GM19023 (cell line): ENCODE measurements around the gene MYH15.

Experiments
- ATAC-seq: cut with Tn5 transposase; IDR thresholded peaks from one replicate; pipeline ENCODE4 v1.9.1; 2021; ENCODE audit warnings: mild to moderate bottlenecking, moderate library complexity; ENCODE audit not compliant: unreplicated experiment

Gene MYH15

DNA sequence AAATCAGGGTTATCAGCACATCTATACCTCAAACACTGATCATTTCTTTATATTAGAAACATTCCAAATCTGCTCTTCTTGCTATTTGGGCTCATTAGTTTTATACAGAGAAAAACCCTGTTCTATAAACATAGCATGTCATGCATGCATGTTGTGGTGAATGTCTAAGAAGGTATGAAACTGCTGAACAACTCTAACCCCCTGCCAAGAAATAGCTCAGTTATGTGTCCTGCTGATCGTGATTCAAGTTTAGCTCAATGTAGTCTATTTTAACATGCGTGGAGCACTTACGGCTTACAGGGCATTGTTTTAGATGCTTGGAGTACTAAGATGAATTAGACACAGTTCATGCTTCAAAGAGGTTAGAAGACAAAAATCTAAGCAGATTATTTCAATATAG lies 35.8 kb downstream of the MYH15 start:
- no peak for ATAC-seq

DNA sequence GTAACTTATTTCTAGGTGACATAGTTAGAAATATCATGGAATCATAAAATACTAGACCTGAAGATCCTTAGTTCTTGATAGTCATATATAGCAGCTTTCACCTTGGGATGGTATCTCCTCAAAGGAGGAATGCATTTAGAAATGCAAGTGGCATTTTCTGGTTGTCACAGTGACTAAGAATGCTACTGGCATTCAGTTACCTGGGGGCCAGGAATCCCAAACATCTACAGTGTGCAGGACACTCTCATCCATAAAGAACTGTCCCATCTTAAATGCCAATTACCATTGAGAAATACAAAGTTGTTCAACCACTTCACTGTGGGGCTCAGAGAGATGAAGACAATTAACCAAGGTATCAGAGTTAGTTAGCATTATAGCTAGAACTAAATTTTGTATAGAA lies 36.7 kb downstream of the MYH15 start:
- ATAC-seq = no peak

DNA sequence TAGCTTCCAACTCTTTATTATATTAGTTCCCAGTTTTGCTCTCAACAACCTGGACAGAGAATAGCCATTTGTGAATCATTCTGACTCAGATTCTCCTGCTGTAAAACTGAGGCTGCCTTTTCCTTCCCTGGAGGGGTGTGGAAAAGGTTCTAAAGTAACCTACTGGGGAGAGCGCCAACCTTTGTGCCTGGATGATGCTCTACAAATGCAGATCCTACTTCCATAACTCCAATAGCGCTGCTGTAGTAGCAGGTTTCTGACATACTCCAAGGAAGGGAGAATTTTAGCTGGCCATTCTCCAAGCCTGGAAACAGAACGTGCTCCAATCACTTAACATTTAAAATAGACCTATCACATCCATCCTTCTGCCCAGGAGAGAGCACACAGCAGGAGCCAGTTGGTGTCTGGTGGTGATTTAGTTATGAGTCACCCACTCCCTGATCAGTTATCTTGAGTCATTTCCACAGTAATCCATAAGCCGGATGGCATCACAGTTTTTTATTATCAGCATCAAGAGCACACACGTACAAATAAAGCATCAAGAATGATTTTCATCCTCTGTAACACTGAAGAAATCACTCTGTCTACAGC lies 38.3 kb downstream of the MYH15 start:
- no peak for ATAC-seq

DNA sequence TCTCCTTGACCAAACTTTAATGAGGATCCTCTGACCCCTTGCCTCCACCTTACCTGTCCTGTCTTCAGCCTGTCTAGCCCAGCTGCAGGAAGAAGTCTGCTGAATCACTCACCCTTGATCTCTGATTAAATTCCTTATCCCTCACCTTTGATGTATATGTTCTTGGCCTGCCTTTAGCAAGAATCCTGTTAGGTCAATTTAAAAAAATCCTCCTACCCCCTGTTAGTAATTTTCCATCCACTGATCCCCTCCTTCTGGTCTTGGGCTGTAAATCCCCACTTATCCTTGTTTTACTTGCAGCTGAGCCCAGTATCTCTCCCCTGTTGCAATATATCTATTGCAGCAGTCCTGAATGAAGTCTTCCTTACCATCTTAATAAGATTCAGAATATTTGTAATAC lies 39.0 kb downstream of the MYH15 start:
- ATAC-seq = no peak

DNA sequence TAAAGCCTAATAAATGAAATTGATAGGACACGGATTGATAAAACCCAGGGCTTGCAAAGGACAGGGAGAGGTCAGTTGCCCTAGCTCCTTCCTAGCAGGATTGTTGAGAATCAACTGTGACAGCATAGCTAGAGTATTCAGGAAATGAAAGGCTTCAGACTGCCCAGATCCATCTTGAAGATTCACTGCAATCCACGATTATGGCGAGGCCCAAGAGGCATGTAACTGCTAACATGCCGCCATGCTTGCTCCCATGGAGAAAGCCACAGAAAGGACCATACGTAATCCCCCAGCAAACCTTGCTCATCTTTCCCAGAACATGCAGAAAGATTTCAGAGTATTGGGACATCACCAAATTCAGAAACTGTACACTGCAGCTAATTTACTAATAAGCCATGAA lies 41.3 kb downstream of the MYH15 start:
- no peak for ATAC-seq

DNA sequence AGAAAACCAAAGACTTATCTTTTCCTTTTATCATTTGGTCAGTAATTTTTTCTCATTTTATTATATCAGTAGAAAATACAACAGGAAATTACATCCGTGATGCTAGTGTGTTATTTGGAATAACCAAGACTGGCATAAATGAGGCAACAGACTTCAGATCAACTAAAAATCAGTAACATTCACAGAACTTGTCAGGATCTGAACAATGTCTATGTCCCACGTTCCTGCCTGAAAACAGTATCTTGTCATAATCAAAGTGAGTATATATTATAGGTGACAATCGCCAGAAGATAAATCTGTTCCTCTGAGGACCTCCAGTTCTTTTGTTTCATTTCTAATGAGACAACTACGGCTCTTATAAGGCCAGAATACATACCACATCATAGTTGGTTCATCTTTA lies 41.8 kb downstream of the MYH15 start:
- ATAC-seq = no peak

DNA sequence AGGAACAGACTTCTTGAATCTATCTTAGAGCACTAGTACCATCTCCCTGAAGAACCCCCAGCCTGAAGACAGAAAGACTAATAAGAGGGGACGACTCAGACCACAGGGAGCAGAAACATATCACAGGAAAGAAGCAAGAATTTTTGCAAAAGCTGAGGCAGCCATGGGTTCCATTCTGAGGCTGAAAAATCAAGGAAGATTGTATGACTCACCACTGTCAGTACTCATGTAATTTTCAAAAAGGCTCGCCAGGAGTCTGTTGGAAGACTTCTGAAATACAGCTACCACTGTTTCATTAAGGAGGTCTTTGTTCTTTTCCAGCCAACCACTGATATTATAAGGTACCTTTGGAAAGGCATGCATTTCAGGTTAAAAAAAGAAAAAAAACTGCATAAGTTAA lies 47.5 kb downstream of the MYH15 start:
- ATAC-seq = no peak

DNA sequence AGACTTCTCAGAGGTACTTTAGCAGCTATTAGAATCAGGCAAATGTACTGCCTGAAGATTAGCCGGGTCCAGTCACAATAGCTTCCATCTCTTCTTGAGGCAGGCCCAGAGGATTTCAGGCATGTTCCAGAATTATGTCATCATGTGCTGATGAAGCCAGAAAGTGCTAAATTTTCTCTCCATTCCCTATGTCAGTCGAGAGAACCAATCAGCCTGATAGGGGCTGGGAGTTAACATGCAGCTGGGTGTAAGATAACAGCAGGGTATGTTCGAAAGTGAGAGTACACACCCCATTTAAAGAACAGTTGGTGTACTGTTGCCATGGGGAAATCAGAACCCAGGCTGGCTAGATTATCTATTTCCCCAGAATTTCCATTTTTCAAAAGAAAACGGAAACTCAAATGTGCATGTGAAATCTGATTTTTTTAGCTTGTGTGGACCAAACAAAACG lies 48.7 kb downstream of the MYH15 start:
- no peak for ATAC-seq

DNA sequence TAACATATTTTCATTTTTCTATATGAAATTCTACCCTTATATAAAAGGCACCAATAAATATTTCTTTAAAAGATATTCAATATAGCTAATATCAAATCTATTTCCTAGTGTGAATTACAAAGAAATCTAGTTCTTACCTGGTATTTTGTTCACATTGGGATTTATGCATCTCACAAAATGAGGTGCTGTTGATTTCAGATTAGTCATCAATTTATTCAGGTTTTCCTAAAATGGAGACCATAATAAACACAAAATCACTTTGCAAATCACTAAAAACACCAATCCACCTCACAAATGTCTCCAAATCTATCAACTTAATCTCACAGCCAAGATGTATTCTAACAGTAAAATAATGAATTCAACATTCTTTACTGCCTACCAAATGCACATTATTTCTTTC lies 51.2 kb downstream of the MYH15 start:
- no peak for ATAC-seq

DNA sequence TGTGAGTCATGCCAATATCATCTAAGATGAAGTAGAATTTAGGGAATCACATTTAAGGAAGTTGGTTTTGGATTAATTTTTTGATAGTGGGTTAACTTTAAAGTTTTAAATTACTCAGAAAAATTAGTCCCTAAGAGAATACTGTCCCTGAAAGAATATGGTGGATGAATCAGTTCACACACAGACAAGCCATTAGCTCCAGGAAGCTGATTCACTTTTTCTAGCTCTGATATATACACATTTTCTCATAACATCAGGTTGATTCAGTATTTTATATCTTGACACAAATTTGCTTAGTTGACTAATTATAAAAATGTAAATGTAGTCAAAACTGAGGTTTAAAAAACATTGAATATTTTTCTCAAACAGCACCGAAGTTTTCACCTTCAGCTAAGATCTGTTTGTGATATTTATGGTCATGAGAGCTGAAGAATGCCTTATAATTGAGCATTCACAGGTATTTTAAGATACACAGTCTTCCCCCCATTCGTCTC lies 55.1 kb downstream of the MYH15 start:
- no peak for ATAC-seq

DNA sequence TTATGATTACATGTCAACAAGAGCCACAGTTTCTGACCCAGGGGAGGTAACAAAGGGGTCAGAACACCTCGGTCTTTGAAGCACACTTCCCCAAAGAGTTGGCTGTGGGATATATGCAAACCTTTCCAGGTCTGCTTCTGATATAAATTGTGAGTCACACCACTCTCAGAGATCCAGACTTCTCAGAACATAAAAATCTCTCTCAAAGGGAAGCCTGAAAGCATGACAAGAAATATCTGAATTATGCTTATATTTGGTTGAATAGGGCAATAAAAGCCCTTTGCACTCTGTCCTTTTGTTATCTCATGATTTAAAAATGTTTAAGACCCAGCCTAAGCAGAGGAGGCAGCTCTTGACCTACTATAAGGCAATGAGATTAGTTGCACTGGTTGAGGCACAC lies 56.8 kb downstream of the MYH15 start:
- no peak for ATAC-seq

DNA sequence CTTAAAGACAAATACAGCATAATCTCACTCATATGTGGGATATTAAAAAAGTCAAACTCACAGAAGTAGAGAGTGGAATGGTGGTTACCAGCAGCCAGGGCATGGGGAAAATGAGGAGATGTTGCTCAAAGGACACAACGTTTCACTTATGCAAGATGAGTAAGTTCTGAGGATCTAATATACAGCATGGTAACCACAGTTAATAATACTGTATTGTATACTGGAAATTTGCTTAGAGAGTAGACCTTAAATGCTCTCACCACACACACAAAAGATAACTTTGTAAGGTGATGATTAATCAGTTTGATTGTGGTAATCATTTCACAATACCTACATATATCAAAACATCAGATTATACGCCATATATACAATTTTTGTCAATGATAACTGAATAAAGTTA lies 60.0 kb downstream of the MYH15 start:
- ATAC-seq = no peak

DNA sequence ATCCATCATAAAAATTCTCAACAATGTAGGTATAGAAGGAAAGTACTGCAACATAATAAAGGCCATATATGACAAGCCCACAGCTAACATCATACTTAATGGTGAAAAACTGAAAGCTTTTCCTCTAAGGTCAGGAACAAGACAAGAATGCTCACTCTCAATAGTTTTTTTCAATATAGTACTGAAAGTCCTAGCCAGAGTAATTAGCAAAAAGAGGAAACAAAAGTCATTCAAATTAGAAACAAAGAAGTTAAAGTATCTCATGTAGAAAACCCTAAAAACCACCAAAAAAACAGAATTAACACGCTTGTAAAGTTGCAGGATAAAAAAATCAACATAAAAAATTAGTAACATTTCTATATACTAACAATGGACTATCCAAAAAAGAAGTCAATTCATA lies 61.8 kb downstream of the MYH15 start:
- ATAC-seq = no peak

DNA sequence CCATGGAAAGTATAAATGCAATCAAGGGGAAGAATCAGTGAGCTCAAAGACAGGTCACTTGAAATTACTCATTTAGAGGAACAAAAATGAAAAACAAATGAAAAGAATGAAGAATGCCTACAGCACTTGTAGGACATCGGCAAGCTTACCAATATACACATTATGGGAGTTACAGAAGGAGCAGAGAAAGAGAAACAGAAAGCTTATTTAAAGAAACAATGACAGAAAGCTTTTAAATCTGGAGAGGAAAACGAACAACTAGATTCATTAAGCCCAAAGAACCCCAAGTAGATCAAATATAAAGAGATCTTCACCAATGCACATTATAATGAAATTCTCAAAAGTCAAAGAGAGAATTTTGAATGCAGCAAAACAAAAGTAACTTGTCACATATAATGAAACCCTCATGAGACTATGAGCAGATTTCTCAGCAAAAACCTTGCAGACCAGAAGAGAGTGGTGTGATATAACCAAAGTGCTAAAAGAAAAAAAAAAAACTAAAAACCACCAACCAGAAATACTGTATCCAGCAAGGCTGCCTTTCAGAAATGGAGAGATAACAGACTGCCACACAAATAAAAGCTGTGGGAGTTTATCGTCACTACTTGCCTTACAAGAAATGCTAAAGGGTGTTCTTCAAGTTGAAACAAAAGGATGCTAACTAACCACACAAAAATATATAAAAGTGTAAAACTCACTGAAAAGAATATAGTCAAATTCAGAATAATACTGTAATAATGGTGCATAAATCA lies 63.1 kb downstream of the MYH15 start:
- ATAC-seq = no peak

DNA sequence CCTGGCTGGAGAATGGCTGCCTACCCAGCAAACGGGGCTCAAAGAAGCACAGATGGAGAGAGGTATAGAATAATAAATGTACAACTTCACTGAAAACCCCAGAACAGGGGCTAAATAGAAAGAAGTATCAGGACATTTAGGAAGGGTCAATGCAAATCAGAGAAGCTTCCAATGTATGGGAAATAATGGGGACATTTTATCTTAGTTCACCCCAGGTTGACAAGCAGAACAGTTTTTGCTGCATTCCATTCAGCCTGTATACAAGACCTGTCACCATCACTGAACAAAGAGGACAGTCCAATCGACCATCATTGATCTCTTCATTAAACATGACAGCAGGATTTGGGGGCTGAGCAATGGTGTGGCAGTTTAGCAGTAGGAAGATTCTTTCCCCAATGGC lies 68.1 kb downstream of the MYH15 start:
- no peak for ATAC-seq

DNA sequence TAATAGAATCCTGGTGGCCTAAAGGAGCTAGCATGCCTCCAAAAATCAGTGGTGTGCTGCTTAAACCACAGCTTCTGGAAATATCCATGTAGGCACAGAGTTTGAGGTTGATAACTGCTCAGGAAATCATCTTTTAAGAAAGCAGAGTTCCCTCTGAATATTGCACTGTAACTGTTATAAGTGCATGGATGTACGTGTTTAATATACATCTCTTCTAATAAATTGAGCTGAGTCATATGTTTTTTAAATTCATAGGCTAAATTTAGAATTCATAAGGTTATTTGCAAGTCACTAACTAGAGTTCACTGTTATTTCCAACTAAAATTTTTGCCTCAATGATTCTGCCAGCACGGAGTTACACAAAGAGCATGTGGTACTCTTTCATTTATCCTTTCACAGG lies 68.9 kb downstream of the MYH15 start:
- ATAC-seq = no peak

DNA sequence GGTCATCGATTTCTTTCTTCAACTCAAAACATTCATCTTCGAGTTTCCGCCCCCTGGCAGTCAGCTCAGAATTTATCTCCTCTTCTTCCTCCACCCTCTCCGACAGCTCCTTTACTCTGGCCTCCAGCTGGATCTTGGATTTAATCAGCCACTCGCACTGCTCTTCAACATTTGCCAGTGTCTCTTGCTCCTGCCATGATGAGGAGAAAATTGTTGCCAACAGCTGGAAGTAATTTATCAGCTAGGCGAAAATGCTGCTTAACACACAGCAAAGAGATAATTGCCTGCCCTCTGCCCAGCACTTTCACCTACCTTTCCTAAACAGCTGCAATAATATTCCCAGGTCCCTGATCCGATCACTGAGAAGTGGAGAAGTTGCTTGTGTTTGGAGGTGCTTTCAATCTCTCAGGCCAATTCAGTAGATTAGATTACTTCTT lies 69.3 kb downstream of the MYH15 start:
- ATAC-seq = no peak

DNA sequence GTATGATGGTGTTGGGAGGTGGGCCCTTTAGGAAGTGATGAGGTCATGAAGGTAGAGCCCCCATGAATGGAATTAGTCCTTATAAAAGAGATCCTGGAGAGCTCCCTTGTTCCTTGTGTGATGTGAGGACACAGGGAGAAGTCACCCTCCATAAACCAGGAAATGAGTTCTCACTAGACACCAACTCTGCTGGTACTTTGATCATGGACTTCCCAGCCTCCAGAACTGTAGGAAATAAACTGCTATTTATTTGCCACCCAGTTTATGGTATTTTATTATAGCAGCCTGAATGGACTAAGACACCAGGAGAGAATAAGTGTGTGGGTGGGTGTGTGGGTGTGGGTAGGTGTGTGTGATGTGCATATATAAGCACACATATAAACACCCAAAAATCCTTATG lies 71.9 kb downstream of the MYH15 start:
- ATAC-seq = no peak

DNA sequence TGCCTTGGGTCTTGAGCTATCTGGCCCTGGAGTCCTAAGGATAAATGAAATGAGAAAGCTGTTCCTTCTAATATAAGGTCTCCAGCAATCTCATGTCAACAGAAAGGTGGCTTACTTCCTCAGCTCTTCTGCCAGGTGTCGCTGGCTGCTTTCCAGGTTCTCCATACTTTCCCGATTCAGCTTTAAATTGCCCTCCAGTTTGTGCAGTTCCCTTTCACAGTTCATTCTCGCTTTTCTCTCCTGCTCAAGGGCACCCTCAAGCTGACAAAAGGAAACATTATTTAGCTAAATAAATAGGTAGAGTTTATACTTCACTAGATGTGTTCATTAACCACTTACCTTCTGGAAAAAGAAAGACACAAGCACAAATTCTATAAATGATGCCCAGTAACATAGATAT lies 73.0 kb downstream of the MYH15 start:
- no peak for ATAC-seq

DNA sequence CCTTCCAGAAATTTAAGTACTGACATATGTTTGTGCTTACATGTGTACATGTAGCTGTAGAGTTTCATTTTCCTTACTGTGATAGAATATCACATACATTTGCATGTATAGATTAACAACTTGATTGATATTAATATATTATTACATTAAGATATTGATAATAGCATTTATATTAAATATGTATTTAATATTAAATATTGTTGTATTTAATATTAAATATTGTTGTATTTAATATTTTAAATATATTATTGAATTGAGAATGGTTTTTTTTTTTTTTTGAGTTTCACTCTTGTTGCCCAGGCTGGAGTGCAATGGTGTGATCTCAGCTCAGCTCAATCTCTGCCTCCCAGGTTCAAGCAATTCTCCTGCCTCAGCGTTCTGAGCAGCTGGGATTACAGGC lies 76.5 kb downstream of the MYH15 start:
- ATAC-seq = no peak

DNA sequence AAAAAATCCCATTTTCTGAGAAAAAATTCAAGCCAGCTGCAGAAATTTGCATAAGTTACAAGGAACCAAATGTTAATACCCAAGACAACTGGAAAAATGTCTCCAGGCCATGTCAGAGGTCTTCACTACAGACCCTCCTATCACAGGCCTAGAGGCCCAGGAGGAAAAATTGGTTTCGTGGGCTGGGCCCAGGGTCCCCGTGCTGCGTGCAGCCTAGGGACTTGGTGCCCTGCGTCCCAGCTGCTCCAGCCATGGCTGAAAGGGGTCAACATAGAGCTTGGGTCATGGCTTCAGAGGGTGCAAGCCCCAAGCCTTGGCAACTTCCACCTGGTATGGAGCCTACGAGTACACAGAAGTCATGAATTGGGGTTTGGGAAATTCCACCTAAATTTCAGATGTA lies 78.0 kb downstream of the MYH15 start:
- ATAC-seq = no peak

DNA sequence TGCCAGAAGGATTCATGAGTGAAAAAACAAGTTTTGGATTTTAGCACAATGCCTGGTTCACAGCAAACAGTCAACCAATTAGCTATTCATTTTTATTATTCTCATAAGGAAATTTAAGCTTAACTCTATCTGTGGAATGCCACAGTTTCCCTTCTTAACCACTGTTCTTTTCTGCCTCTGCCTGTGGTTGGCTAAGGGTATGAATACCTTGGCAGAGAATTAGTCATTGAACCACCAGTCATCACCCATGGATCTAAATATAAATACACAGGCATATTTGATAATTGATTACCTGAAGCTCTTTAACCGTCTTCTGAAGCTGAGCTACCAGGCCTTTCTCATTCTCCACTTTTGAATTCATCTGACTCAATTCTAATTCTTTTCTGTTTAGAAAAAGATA lies 79.9 kb downstream of the MYH15 start:
- ATAC-seq = no peak

DNA sequence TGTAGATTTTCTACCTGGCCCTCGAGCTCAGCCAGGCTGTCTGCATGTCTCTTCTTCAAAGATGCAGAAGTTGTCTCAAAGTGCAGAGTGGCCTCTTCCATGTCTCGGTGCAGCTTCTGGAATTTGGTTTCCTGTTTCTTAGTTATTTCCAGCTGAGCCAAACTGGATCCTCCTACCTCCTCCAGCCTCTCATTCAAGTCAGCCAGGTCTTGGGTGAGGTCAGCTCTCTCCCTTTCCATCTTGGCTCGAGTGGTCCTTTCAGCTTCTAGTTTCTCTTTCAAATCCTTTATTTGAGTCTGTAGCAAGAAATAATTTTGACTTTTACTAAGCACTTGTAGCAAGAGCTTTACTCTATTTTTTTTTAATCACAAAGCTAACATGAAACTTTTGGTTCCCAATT lies 81.8 kb downstream of the MYH15 start:
- no peak for ATAC-seq
